H1 (cell line): ENCODE data around the gene CDH6. TPM values are rescaled to one million over a fixed set of nuclear protein-coding genes. Genes with fewer than 3 reads are reported as not detected.

Experiments
- CHD7 ChIP-seq: fragments of 300-600 bp; sonication (generic); IDR thresholded peaks from 2 replicates; pipeline ENCODE4 v1.7.1; 2012; ENCODE audit warnings: low read length, moderate library complexity, mild to moderate bottlenecking, inconsistent platforms; ENCODE audit not compliant: insufficient replicate concordance
- KDM4A ChIP-seq: IDR thresholded peaks from one replicate; pipeline ENCODE4 v1.7.1; 2012; ENCODE audit warnings: low read depth, mild to moderate bottlenecking, moderate library complexity, low read length, inconsistent platforms; ENCODE audit not compliant: severe bottlenecking
- NRF1 ChIP-seq: IDR thresholded peaks from 2 replicates; pipeline ENCODE4 v1.6.1; 2011; ENCODE audit warnings: mild to moderate bottlenecking, low read depth, low read length, improper control_type of control experiment
- PHF8 ChIP-seq: fragments of 200-600 bp; sonication (generic); conservative IDR thresholded peaks from 2 replicates; pipeline ENCODE4 v1.7.1; 2012; ENCODE audit warnings: low read depth, mild to moderate bottlenecking, inconsistent platforms, low read length, moderate library complexity
- RNF2 ChIP-seq: fragments of 200-900, 300-1000 bp; sonication (generic); IDR thresholded peaks from 2 replicates; pipeline ENCODE4 v1.7.1; 2016; ENCODE audit warnings: borderline replicate concordance, low read depth, mild to moderate bottlenecking, antibody characterized with exemption, low read length; ENCODE audit not compliant: poor library complexity, severe bottlenecking; ENCODE audit errors: missing control alignments
- SIX5 ChIP-seq: IDR thresholded peaks from 2 replicates; pipeline ENCODE4 v1.6.1; 2011; ENCODE audit warnings: mild to moderate bottlenecking, low read depth, low read length
- polyA plus RNA-seq, 7 experiments: library from polyadenylated mRNA; depleted of rRNA in 3 of 7; stranded (reverse) in 5 of 7; unstranded in 2 of 7; fragments of >200 nt in 5 of 7; fragments of 200-250 nt in 2 of 7; gene quantifications; 1 replicate in 5 of 7; 2 replicates in 1 of 7; 4 replicates in 1 of 7; pipeline versions ENCODE4 v1.2.1 to v1.2.3, GENCODE V29; 2011 to 2013; ENCODE audit warnings: missing spikeins in 2 of 7, mixed read lengths in 2 of 7
- total RNA-seq: library from RNA; stranded (reverse); fragmentation: NEBNext Ultra II Directional; extraction: Animal tissue kit (Norgen Biotek cat#: 25700); gene quantifications from 2 replicates; pipeline ENCODE4 v1.2.1, GENCODE V29; 2021
- TF ChIP-seq, protein P1 (sequence below), 3 experiments: IDR thresholded peaks; 1 replicate in 2 of 3; 2 replicates in 1 of 3; pipeline versions ENCODE4 v1.5.1 to v1.6.1; 2011; ENCODE audit warnings: low read length in 3 of 3, mild to moderate bottlenecking in 3 of 3, inconsistent platforms in 2 of 3, low read depth in 1 of 3, moderate library complexity in 1 of 3; ENCODE audit not compliant: insufficient read depth in 1 of 3; ENCODE audit errors: control extremely low read depth in 1 of 3

The CDH6 gene
- total and polyA plus RNA-seq, 2 of the 8 experiments (the other 6 are each of a cell fraction or from before 2014, with no cell fraction given), result 1.4 to 1.9 TPM

- TF ChIP-seq CHD7 (no peak), KDM4A (no peak), SIX5 (no peak), RNF2 (no peak), PHF8 (no peak), NRF1 (no peak)
- TF ChIP-seq, protein P1, sequence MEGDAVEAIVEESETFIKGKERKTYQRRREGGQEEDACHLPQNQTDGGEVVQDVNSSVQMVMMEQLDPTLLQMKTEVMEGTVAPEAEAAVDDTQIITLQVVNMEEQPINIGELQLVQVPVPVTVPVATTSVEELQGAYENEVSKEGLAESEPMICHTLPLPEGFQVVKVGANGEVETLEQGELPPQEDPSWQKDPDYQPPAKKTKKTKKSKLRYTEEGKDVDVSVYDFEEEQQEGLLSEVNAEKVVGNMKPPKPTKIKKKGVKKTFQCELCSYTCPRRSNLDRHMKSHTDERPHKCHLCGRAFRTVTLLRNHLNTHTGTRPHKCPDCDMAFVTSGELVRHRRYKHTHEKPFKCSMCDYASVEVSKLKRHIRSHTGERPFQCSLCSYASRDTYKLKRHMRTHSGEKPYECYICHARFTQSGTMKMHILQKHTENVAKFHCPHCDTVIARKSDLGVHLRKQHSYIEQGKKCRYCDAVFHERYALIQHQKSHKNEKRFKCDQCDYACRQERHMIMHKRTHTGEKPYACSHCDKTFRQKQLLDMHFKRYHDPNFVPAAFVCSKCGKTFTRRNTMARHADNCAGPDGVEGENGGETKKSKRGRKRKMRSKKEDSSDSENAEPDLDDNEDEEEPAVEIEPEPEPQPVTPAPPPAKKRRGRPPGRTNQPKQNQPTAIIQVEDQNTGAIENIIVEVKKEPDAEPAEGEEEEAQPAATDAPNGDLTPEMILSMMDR (IDR thresholded peaks at IDR 0.05; ENCODE audit: control extremely low read depth in 1 of 3, insufficient read depth in 1 of 3, low read depth in 1 of 3, low read length in 3 of 3), result no peak
Observed at GRCh38 chr5:31366941-31367340, 173.5 kb downstream of the CDH6 start (continued).
